Right atrium auricular region (tissue), 2 donors: Measurements from ENCODE around the gene MT3. TPM values are rescaled to one million over a fixed set of nuclear protein-coding genes. Genes with fewer than 3 reads are reported as not detected.
A peak's percentile ranks its signal among the peaks of the same experiment; 100 is the strongest.

Source experiments
- DNase-seq: peaks from one replicate; pipeline ENCODE4 v3.0.0-alpha.2; 2019; ENCODE audit warnings: low spot score
- H3K27ac ChIP-seq, 2 donors: fragments of 200-600 bp; sonication (generic); 1 replicate in 1 of 2; 2 replicates in 1 of 2; pipeline ENCODE4 v1.5.1; 2016 to 2019
- H3K27me3 ChIP-seq, 2 donors: fragments of 200-600 bp; sonication (generic); one replicate each; pipeline versions ENCODE4 v1.5.1 to v1.6.0; 2017 to 2019
- H3K36me3 ChIP-seq: fragments of 200-600 bp; sonication (generic); one replicate; pipeline ENCODE4 v1.5.1; 2016
- H3K4me1 ChIP-seq, 2 donors: fragments of 200-600 bp; sonication (generic); one replicate each; pipeline versions ENCODE4 v1.5.1 to v1.6.0; 2017 to 2019
- H3K4me3 ChIP-seq, 2 donors: fragments of 200-600 bp; sonication (generic); 1 replicate in 1 of 2; 2 replicates in 1 of 2; pipeline ENCODE4 v1.5.1; 2017 to 2019; ENCODE audit warnings: mild to moderate bottlenecking in 1 of 2, moderate library complexity in 1 of 2
- H3K9me3 ChIP-seq, 2 donors: fragments of 200-600 bp; sonication (generic); one replicate each; pipeline ENCODE4 v1.5.1; 2019
- CTCF ChIP-seq, 2 donors: fragments of 200-600 bp; sonication (generic); IDR thresholded peaks; one replicate each; pipeline ENCODE4 v1.5.1; 2019; ENCODE audit warnings: antibody characterized with exemption in 2 of 2
- total RNA-seq, 2 donors: library from RNA; depleted of rRNA; stranded (reverse); fragments of >200 nt; gene quantifications; one replicate each; pipeline ENCODE4 v1.1.0, GENCODE V29; 2016

The MT3 gene
- total RNA-seq, 2 donors from 2014 or later: not detected

- no peak overlapping the region for H3K27ac ChIP-seq
- H3K9me3 ChIP-seq: no peaks in the 10 kb centered on the region
- H3K4me1 ChIP-seq: peaks cover 0 to 5% of the 10 kb centered on the region in 2 donors
- no peak overlapping the region for H3K4me3 ChIP-seq
- TF ChIP-seq CTCF (IDR thresholded peaks at IDR 0.05): no peak
- no peak for DNase-seq
- H3K27me3 ChIP-seq: no peaks in the 10 kb centered on the region
- no peaks in the 10 kb centered on the region for H3K36me3 ChIP-seq
Measured at GRCh38 chr16:56584276-56584675, 5.1 kb upstream of the MT3 start.

GRCh38 chr16:56588781-56589140, 567 bp upstream of the MT3 start:
- no peak for DNase-seq
- no peak for TF ChIP-seq CTCF (IDR thresholded peaks at IDR 0.05)
- H3K4me1 ChIP-seq: peaks cover 0 to 21% of the 10 kb centered on the region in 2 donors
- H3K9me3 ChIP-seq: no peaks in the 10 kb centered on the region
- H3K27ac ChIP-seq: no peak overlapping the region
- H3K36me3 ChIP-seq: no peaks in the 10 kb centered on the region
- H3K27me3 ChIP-seq: no peaks in the 10 kb centered on the region
- peak overlapping the region; percentile 42 to 52 for H3K4me3 ChIP-seq

- Histone ChIP-seq H3K4me3 (no peak overlapping the region), H3K36me3 (no peaks in the 10 kb centered on the region), H3K4me1 (peaks cover 0 to 21% of the 10 kb centered on the region in 2 donors), H3K27me3 (no peaks in the 10 kb centered on the region), H3K27ac (no peak overlapping the region), H3K9me3 (no peaks in the 10 kb centered on the region)
- TF ChIP-seq CTCF (IDR thresholded peaks at IDR 0.05): no peak
- no peak for DNase-seq
Measured at GRCh38 chr16:56591377-56592060, 2.2 kb downstream of the MT3 start.

- no peak for TF ChIP-seq CTCF (IDR thresholded peaks at IDR 0.05)
Measured at GRCh38 chr16:56593573-56594291, 4.4 kb downstream of the MT3 start.

GRCh38 chr16:56594292-56594619, 4.9 kb downstream of the MT3 start:
- H3K4me1 ChIP-seq: peaks cover 0 to 16% of the 10 kb centered on the region in 2 donors
- no peaks in the 10 kb centered on the region for H3K27me3 ChIP-seq
- no peaks in the 10 kb centered on the region for H3K9me3 ChIP-seq
- no peak overlapping the region for H3K4me3 ChIP-seq
- DNase-seq: no peak
- no peaks in the 10 kb centered on the region for H3K36me3 ChIP-seq
- H3K27ac ChIP-seq: no peak overlapping the region
- no peak for TF ChIP-seq CTCF (IDR thresholded peaks at IDR 0.05)

More at GRCh38 chr16:56593573-56594291, 4.4 kb downstream of the MT3 start:
- H3K9me3 ChIP-seq: no peaks in the 10 kb centered on the region
- H3K27ac ChIP-seq: no peak overlapping the region
- H3K4me1 ChIP-seq: peaks cover 0 to 21% of the 10 kb centered on the region in 2 donors
- DNase-seq: no peak
- no peaks in the 10 kb centered on the region for H3K27me3 ChIP-seq
- no peak overlapping the region for H3K4me3 ChIP-seq
- H3K36me3 ChIP-seq: no peaks in the 10 kb centered on the region
